Neural cell (in vitro differentiated cells): ENCODE data around the gene SKAP1. TPM values are rescaled to one million over a fixed set of nuclear protein-coding genes. Genes with fewer than 3 reads are reported as not detected.

Source experiments
- H2AFZ ChIP-seq: fragments of 200-600, 300-800 bp; sonication (generic), shearing (Covaris generic); 2 replicates; pipeline ENCODE4 v1.6.0; 2014; ENCODE audit warnings: low read depth, mild to moderate bottlenecking, antibody characterized with exemption, low read length, moderate library complexity
- H3F3A ChIP-seq: fragments of 200-600 bp; shearing (Covaris generic); 2 replicates; pipeline ENCODE4 v1.6.1; 2016; ENCODE audit warnings: mild to moderate bottlenecking, moderate library complexity, mixed read lengths, antibody characterized with exemption, low read length; ENCODE audit not compliant: insufficient read depth, poor library complexity, severe bottlenecking
- H3K27ac ChIP-seq: fragments of 200-600, 300-800 bp; sonication (generic), shearing (Covaris generic); 2 replicates; pipeline ENCODE4 v1.5.1; 2014; ENCODE audit warnings: mild to moderate bottlenecking, low read length, moderate library complexity
- H3K27me3 ChIP-seq: fragments of 300-800, 200-600 bp; sonication (generic), shearing (Covaris generic); 2 replicates; pipeline ENCODE4 v1.6.0; 2014; ENCODE audit warnings: mild to moderate bottlenecking, low read depth, low read length, moderate library complexity; ENCODE audit not compliant: insufficient read depth
- H3K36me3 ChIP-seq: fragments of 300-800, 200-600 bp; sonication (generic), shearing (Covaris generic); 2 replicates; pipeline ENCODE4 v1.5.1; 2014; ENCODE audit warnings: mild to moderate bottlenecking, antibody characterized with exemption, low read length, moderate library complexity; ENCODE audit not compliant: insufficient read depth
- H3K4me2 ChIP-seq: fragments of 300-800, 200-600 bp; sonication (generic), shearing (Covaris generic); 2 replicates; pipeline ENCODE4 v1.6.0; 2014; ENCODE audit warnings: mild to moderate bottlenecking, low read length
- H3K4me3 ChIP-seq: fragments of 300-800, 200-600 bp; sonication (generic), shearing (Covaris generic); 2 replicates; pipeline ENCODE4 v1.5.1; 2014; ENCODE audit warnings: mild to moderate bottlenecking, low read length, moderate library complexity
- H3K79me2 ChIP-seq: fragments of 200-600 bp; shearing (Covaris generic); replicated peaks from 2 replicates; pipeline ENCODE4 v1.6.0; 2014; ENCODE audit warnings: mild to moderate bottlenecking, low read length, moderate library complexity; ENCODE audit not compliant: insufficient read depth
- H3K9ac ChIP-seq: fragments of 300-800, 200-600 bp; sonication (generic), shearing (Covaris generic); 2 replicates; pipeline ENCODE4 v1.6.1; 2016; ENCODE audit warnings: mild to moderate bottlenecking, low read length, mixed read lengths
- H3K9me2 ChIP-seq: fragments of 200-600 bp; shearing (Covaris generic); 2 replicates; pipeline ENCODE4 v1.6.1; 2016; ENCODE audit warnings: mild to moderate bottlenecking, low read length, mixed read lengths; ENCODE audit not compliant: insufficient read depth
- H3K9me3 ChIP-seq: fragments of 200-600, 300-800 bp; sonication (generic), shearing (Covaris generic); 2 replicates; pipeline ENCODE4 v1.6.1; 2016; ENCODE audit warnings: mild to moderate bottlenecking, mixed run types, low read length, moderate library complexity, mixed read lengths
- H4K20me1 ChIP-seq: fragments of 200-600 bp; shearing (Covaris generic); 2 replicates; pipeline ENCODE4 v1.6.1; 2016; ENCODE audit warnings: mild to moderate bottlenecking, mixed run types; ENCODE audit not compliant: insufficient read depth
- CTCF ChIP-seq: fragments of 450-650 bp; IDR thresholded peaks from 2 replicates; pipeline ENCODE4 v1.5.1; 2014; ENCODE audit warnings: antibody characterized with exemption, mild to moderate bottlenecking, moderate library complexity; ENCODE audit not compliant: poor library complexity, severe bottlenecking
- EP300 ChIP-seq: fragments of 450-650 bp; conservative IDR thresholded peaks from 2 replicates; pipeline ENCODE4 v1.6.1; 2014; ENCODE audit warnings: antibody characterized with exemption, mild to moderate bottlenecking, moderate library complexity; ENCODE audit not compliant: poor library complexity, severe bottlenecking
- EZH2 ChIP-seq: fragments of 200-600, 300-800 bp; shearing (Covaris generic), sonication (generic); IDR thresholded peaks from 2 replicates; pipeline ENCODE4 v1.6.1; 2014; ENCODE audit warnings: antibody characterized with exemption, low read length, borderline replicate concordance, mild to moderate bottlenecking; ENCODE audit not compliant: insufficient read depth, poor library complexity, severe bottlenecking
- MXI1 ChIP-seq: fragments of 450-650 bp; conservative IDR thresholded peaks from 2 replicates; pipeline ENCODE4 v1.6.1; 2014; ENCODE audit warnings: antibody characterized with exemption, mild to moderate bottlenecking; ENCODE audit not compliant: poor library complexity, severe bottlenecking
- POLR2AphosphoS5 ChIP-seq: IDR thresholded peaks from 2 replicates; pipeline ENCODE4 v1.6.1; 2012
- RAD21 ChIP-seq: fragments of 450-650 bp; conservative IDR thresholded peaks from 2 replicates; pipeline ENCODE4 v1.6.1; 2014; ENCODE audit warnings: antibody characterized with exemption, mild to moderate bottlenecking, moderate library complexity
- REST ChIP-seq: IDR thresholded peaks from 2 replicates; pipeline ENCODE4 v1.6.1; 2012; ENCODE audit warnings: borderline replicate concordance
- SMC3 ChIP-seq: fragments of 450-650 bp; conservative IDR thresholded peaks from 2 replicates; pipeline ENCODE4 v1.6.1; 2014; ENCODE audit warnings: antibody characterized with exemption, mild to moderate bottlenecking, moderate library complexity; ENCODE audit not compliant: poor library complexity
- TAF1 ChIP-seq: IDR thresholded peaks from 2 replicates; pipeline ENCODE4 v1.6.1; 2012; ENCODE audit warnings: low read depth
- polyA plus RNA-seq: library from polyadenylated mRNA; depleted of rRNA; stranded (reverse); fragments of >200 nt; gene quantifications from 2 replicates; pipeline ENCODE4 v1.2.3, GENCODE V29; 2014

Gene SKAP1
- polyA plus RNA-seq, 1 donor from 2014 or later, result 0.63 TPM

- Histone ChIP-seq H3K9ac (no peak overlapping the region), H3K4me3 (no peak overlapping the region), H3K27ac (no peak overlapping the region), H3K27me3 (peaks cover 62% of the 10 kb centered on the region), H4K20me1 (no peaks in the 10 kb centered on the region), H3K4me2 (no peak overlapping the region), H3K36me3 (no peaks in the 10 kb centered on the region), H3K79me2 (no peaks in the 10 kb centered on the region), H3F3A (no peaks in the 10 kb centered on the region), H3K9me2 (no peaks in the 10 kb centered on the region), H2AFZ (no peak overlapping the region), H3K9me3 (no peaks in the 10 kb centered on the region)
- no peak for TF ChIP-seq REST
- TF ChIP-seq TAF1, result no peak
- TF ChIP-seq CTCF, result peak; percentile 73
- TF ChIP-seq POLR2AphosphoS5, result no peak
- no peak for TF ChIP-seq EP300
- peak; percentile 74 for TF ChIP-seq SMC3
- TF ChIP-seq MXI1, result no peak
- no peak for TF ChIP-seq EZH2
- peak; percentile 65 for TF ChIP-seq RAD21
Observed at GRCh38 chr17:48307814-48308411, 122.1 kb downstream of the SKAP1 start.

GRCh38 chr17:48307255-48307654 is 122.8 kb downstream of the SKAP1 start:
- Histone ChIP-seq H3K79me2 (no peaks in the 10 kb centered on the region), H3K4me3 (no peak overlapping the region), H3K9me2 (no peaks in the 10 kb centered on the region), H3K27ac (no peak overlapping the region), H3K27me3 (peaks cover 66% of the 10 kb centered on the region), H3F3A (no peaks in the 10 kb centered on the region), H3K9ac (no peak overlapping the region), H2AFZ (no peak overlapping the region), H3K9me3 (no peaks in the 10 kb centered on the region), H3K4me2 (no peak overlapping the region), H3K36me3 (no peaks in the 10 kb centered on the region), H4K20me1 (no peaks in the 10 kb centered on the region)
- TF ChIP-seq POLR2AphosphoS5, result no peak
- TF ChIP-seq TAF1, result no peak
- TF ChIP-seq EZH2, result no peak
- no peak for TF ChIP-seq CTCF
- TF ChIP-seq MXI1, result no peak
- TF ChIP-seq SMC3, result no peak
- no peak for TF ChIP-seq REST
- TF ChIP-seq EP300, result no peak
- no peak for TF ChIP-seq RAD21
